ENCODE data around the gene IPCEF1.
"Not testable (repeated sequence)": the region's sequence is repeated elsewhere in the genome, so short reads cannot be mapped to it uniquely, and the experiment has no call there.

The IPCEF1 gene

DNA sequence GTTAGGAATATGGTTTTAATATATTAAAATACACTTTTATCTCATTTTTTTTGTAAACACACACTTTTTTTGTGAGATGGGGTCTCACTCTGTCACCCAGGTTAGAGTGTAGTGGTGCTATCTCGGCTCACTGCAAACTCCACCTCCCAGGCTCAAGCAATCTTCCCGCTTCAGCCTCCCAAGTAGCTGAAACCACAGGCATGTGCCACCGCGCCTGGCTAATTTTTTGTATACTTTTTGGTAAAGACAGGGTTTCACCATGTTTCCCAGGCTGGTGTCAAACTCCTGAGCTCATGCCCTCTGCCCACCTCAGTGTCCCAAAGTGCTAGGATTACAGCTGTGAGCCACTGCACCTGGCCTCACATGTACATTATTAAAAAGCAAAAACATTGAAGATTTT, 10.8 kb downstream of the IPCEF1 start:
- in situ Hi-C loops (cut with MboI; ENCODE audit: low pct_unique_long_range_greater_than_20kb, low sequenced_read_pairs) = no loop called here
- no peak for DNase-seq

DNA sequence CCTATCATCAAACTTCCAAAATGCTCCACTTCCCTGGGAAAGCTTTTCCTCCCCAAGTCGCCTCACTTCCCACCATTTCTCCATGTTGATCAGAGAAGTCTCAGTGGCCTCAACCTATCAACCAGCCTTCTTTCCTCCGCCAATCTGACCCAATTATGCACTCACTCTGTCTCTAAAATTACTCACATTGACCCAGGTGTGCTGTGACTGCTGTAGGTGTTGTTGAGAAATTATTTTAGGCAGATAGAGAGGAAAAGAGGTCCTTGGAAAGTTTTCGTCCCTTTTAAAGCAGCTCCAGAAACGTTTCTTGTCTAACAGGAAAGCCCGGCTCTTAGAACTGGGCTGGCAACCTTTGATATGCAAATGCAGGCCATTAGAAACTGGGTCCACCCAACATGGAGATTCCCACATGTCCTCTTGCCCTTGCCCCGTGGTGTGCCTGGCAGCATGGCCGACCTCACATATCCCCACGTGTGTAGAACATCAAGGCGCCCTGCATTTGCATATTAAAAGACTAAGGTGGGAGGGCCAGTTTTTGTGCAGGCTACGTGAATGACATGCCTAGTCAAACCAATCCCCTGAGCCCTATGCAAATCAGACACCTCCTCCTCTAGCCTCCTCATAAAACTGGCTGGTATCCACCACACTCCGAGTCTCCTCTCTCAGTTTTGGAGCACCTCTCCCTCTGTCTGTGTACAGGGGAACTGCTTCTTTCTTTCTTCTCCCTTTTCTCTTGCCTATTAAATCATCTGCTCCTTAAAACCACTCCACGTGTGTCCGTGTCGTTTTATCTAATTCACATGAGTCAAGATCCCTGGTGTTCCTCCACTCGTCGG, 12.9 kb downstream of the IPCEF1 start:
- in situ Hi-C loops (cut with MboI; ENCODE audit: low pct_unique_long_range_greater_than_20kb, low sequenced_read_pairs) = no loop called here
- DNase-seq = no peak

DNA sequence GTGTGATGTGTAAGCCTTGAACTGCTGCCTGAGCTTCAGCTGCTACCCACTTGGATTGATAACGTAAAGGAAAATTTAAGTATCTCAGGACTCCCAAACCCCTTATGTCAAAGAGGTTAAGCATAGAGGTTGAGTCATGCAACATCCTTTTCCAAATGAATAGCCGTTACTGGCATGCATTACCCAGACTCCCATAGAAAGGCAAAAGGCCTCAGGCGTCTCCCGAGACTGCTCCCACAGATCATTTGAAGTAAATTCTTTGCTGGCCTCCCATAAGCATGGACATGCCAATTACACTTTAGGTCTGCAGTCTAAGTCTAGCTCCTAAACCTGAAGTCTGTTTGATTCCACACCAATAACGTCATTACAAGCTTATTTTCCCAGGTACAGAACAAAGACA, 14.7 kb downstream of the IPCEF1 start:
- in situ Hi-C loops (cut with MboI; ENCODE audit: low pct_unique_long_range_greater_than_20kb, low sequenced_read_pairs) = no loop called here
- no peak for DNase-seq

DNA sequence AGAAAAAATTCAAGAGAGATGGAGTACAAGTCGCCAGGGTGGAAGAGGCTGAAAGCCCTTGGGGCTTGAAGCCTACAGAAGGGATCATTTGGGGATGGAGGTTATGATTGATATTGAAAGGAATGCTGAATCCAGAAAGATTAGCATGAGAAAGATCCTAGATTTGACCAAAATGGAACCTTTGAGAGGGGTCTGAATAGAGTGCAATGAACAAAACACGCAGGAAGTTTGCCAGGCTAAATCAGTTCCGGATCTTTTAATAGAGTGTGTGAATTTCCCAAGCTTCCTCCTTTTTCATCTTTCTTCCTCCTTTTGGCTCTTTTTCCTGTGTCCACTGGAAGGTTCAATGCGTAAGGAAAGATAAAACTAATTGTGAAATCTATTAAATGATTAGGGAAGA, 15.3 kb downstream of the IPCEF1 start:
- DNase-seq = no peak
- in situ Hi-C loops (cut with MboI; ENCODE audit: low pct_unique_long_range_greater_than_20kb, low sequenced_read_pairs) = no loop called here

DNA sequence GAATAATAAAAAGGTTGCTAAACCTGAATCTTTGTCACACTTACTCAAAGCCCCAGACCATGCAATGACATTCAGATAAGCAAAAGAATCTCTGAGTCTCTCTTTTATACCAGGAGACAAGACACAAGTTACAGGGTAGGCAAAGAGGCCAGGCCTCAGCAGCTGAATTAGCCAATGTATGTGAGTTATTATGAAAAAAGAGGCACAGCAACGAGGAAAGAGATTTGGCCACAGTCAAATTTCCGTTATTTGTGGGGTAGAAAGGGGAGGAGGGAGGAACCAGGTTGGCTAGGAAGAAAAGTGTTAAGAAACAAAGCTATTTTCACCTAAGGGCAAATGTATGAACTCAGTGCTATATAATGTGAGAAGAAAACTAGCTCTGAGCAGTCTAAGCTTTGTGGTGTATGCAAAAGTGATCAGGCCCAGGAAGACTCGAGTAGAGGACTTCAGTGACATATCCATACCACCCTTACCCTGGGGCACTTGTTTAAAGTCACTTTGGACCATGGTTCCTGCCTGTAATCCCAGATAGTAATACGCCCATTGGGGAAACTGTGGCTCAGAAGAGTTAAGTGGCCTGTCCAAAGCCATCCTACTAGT, 19.1 kb downstream of the IPCEF1 start:
- in situ Hi-C loops (cut with MboI; ENCODE audit: low pct_unique_long_range_greater_than_20kb, low sequenced_read_pairs) = no loop called here

DNA sequence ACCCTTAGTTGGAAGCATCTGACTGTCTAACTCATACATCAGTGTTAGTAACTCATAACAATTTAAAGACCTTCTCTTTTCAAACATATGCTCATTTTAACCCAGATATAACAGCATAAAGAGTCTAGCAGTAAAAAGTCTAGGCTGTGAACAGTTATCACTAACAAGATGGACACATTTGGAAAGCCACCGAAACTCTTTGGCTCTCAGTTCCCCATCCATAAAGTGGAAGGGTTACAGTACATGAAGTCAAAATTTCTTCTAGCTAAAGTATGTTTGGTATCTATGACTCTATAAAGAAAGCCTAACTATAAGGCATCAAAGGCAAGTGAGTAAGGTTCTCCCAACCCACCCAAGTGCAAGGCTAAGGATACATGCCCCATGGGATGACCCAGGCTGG, 22.5 kb downstream of the IPCEF1 start:
- DNase-seq; in situ Hi-C loops (cut with MboI; ENCODE audit: low pct_unique_long_range_greater_than_20kb, low sequenced_read_pairs): not testable (repeated sequence)

More for the DNA sequence above, 19.1 kb downstream of the IPCEF1 start:
- DNase-seq = no peak

DNA sequence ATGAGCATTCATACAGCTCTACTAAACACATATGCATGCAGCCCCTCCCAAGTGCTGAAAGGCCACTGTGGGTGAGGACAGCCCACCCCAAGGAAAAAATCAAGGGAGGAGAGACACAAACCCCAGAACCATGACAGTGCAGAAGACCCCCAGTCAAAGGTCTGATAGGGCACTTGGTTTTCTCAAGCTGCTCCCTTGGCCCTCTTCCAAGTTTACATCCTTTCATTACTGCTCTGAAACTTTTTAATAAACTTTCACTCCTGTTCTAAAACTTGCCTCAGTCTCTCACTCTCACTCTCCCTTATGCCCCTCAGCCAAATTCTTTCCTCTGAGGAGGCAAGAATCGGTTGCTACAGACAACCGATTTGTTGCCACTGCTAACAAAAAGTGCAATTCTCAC, 24.9 kb downstream of the IPCEF1 start:
- no peak for DNase-seq
- in situ Hi-C loops (cut with MboI; ENCODE audit: low pct_unique_long_range_greater_than_20kb, low sequenced_read_pairs) = no loop called here

DNA sequence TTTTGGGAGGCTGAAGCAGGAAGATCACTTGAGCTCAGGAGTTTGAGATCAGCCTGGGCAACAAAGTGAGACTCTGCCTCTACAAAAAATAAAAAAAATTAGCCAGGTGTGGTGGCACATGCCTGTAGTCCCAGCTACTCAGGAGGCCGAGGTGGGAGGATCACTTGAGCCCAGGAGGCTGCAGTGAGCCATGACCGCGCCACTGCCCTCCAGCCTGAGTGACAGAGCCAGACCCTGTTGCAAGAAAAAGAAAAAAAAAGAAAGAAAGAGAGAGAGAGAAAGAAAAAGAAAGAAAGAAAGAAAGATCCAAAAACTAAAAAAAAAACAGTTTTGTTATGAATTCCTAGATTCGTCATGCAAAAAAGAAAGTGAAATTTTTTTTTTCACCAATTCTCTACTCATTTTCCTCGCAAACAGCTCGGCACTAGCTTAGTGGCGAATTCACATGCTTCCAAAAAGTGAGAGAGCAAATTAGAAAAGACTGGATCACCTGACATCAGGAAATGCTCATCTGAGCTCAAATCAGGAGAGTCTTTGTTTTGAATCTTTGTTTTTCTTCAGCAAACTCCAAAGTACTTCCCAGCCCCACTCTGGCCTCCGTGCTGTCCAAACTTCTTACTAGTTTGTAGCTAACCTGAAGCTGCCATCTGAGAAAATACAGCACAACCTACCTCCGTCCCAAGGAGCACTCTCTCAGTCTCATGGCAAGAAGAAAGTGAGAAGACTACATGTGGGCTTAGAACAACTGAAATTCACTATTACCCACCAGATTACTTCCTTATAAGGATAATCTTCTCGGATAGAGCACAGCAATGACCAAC, 27.0 kb downstream of the IPCEF1 start:
- DNase-seq = no peak
- in situ Hi-C loops (cut with MboI; ENCODE audit: low pct_unique_long_range_greater_than_20kb, low sequenced_read_pairs) = no loop called here

DNA sequence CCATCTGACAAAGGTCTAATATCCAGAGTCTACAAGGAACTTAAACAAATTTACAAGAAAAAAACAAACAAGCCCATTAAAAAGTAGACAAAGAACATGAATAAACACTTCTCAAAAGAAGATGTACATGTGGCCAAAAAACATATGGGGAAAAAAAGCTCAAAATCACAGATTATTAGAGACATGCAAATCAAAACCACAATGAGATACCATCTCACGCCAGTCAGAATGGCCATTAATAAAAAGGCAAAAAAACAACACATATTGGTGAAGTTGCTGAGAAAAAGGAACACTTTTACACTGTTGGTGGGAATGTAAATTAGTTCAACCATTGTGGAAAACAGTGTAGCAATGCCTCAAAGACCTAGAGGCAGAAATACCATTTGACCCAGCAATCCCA, 29.3 kb downstream of the IPCEF1 start:
- in situ Hi-C loops (cut with MboI; ENCODE audit: low pct_unique_long_range_greater_than_20kb, low sequenced_read_pairs); DNase-seq: not testable (repeated sequence)

DNA sequence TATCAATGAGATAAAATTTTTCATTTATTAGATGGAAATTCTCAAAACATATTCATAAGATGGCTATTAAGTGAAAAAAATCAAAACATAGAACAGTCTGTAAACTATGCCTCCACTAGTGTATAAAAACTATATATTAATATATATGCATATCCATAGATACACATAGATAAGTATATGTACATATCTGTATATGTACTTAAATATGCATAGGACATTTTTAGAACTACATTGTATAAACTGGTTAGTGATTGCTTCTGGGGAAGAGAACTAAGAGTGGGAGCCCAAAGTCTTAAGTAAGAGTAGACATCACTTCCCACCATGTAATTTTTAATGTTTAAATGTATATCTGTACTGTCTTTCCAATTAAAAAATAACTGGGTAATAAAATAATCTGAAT, 31.5 kb downstream of the IPCEF1 start:
- DNase-seq = no peak
- in situ Hi-C loops (cut with MboI; ENCODE audit: low pct_unique_long_range_greater_than_20kb, low sequenced_read_pairs) = no loop called here

DNA sequence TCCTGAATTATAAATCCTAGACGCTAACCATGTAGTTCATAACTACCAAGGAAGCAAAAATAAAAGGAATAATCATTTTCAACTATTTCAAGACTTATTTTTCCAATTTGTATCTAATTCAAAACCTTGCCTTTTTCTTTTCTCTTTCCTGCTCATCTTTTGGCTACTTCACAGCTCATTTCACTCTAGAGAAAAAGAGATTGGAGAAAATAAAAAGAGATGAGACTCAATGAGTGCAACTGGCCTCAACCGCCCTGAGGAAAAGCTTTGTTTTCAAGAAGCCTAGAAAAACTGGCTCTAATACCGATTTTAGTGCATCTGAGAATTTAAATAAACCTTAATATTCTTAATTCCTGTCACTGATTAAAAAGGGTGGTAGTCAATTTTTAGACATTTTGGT, 36.4 kb downstream of the IPCEF1 start:
- in situ Hi-C loops (cut with MboI; ENCODE audit: low pct_unique_long_range_greater_than_20kb, low sequenced_read_pairs) = no loop called here
- DNase-seq = no peak

DNA sequence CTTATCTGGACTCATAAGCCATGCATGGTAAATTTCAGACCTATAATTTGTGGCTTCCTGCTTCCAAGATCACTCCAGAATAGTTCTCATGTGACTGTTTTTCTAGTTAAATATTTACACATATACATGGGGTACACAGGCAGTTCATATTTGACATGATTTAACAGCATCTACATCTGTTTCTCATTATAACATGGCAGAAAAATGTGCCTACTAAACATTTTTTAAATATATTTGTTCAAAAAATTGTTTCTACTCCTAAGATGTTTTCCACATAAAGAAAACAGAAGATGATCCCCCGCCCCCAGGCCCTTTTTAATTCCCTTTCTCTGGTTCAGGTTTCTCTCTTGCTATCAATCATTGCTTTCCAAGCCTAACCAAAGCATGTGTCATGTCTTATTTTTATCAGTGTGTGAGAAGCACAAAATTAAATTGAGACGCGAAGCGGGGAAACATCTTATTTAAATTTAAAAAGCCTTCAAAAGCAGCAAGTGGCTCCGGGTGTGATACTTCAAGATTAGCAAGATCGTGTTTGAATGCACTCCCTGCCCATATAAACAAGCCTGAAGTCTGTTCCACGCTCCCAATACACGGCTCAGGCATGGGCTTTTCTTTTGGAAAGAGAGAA, 37.3 kb downstream of the IPCEF1 start:
- in situ Hi-C loops (cut with MboI; ENCODE audit: low pct_unique_long_range_greater_than_20kb, low sequenced_read_pairs) = no loop called here
- no peak for DNase-seq

DNA sequence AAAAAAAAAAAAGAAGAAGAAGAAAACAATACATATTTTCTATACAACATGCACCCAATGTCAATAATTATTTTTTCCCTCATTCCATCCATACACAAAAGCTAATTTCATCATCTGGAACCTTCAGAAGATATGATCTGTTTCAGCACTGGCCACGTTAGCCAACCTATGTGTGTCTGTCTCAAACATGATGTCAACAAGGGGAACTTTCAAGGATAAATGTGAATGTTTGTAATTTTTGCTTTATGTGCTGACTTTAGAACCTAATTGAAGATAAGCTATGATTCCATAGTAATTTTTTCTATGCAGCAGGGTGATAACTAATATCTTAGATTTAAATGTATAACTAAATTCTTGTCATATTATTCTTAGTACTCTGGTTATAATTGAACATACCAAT, 37.9 kb downstream of the IPCEF1 start:
- DNase-seq = no peak
- in situ Hi-C loops (cut with MboI; ENCODE audit: low pct_unique_long_range_greater_than_20kb, low sequenced_read_pairs) = no loop called here

DNA sequence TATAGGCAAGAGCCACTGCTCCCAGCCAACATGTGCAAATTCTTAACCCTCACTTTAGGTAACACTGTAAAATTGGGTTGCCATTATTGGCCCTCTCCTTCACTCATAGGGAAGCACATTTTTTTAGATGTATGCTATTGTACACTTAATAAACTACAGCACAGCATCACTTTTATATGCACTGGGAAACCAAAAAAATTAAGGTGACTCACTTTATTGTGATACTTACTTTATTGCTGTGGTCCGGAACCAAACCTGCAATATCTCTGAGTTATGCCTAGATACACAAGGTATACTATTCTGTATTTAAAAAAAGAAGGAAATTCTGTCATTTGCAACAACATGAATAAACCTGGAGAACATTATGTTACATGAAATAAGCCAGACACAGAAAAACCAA, 40.5 kb downstream of the IPCEF1 start:
- in situ Hi-C loops (cut with MboI; ENCODE audit: low pct_unique_long_range_greater_than_20kb, low sequenced_read_pairs) = no loop called here
- no peak for DNase-seq

DNA sequence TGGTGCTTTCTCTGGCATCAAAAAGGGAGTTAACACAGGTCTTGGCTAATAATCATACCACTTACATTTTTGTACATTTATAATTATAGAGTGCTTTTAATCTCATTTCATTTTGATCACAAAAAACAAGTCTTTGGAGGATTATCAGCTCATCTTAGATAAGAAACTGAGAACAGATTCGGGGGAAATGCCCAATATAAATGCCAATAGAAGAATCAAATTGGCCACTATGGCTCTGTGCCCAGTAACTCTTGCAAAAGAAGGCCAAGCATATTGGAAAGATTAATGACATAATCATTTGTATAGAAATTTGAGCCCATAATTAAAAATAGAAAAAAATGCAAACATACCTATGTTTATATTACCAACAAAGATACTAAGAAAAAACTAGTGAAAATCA, 42.5 kb downstream of the IPCEF1 start:
- no peak for DNase-seq
- in situ Hi-C loops (cut with MboI; ENCODE audit: low pct_unique_long_range_greater_than_20kb, low sequenced_read_pairs) = no loop called here

DNA sequence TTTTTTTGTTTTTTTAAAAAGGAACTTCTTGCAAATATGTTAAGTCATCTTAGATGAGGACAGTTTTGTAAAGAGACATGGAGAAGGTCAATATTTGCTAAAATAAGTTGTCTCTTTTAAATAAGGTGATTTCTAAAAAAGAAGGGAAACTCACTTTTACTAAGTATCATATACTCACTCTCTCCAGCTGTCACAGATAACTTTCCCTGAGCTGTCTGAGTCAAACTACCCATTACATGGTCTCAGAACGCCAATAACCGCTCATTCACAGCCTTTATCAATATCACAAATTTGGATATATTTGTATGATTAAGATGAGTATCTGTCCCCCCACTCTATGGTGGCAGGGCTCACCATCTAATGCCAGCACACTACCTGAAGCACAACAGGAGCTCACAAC, 47.6 kb downstream of the IPCEF1 start:
- in situ Hi-C loops (cut with MboI; ENCODE audit: low pct_unique_long_range_greater_than_20kb, low sequenced_read_pairs) = no loop called here
- DNase-seq = no peak

DNA sequence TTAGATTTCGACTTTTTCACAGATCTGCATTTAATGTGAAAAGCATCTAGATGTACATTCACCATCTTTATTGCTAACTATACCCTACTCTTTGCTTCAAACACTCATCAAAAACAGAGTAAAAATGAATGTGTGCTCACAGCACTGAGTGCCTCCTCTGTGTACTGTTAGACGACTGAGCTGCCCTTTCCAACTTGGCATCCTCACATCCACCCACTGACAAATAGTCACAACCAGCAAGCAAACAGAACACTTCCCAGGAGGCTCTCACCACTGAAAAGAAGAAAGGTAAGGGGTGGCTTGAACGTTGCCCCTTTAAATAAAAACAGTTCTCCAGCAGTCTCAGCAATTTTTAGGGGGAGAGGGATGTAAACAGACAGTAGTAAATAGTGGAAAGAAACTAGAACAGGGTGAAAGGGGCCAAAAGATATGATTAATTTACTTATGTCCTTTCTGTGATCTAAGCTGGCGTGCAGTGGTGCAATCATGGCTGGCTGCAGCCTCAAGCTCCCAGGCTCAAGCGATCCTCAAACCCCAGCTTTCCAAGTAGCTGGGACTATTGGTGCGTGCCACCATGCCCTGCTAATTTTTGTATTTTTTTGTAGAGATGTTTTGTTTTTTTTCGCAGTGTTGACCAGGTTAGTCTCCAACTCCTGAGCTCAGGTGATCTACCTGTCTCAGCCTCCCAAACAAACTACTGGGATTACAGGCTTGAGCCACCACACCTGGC, 48.7 kb downstream of the IPCEF1 start:
- no peak for DNase-seq
- in situ Hi-C loops (cut with MboI; ENCODE audit: low pct_unique_long_range_greater_than_20kb, low sequenced_read_pairs) = no loop called here

DNA sequence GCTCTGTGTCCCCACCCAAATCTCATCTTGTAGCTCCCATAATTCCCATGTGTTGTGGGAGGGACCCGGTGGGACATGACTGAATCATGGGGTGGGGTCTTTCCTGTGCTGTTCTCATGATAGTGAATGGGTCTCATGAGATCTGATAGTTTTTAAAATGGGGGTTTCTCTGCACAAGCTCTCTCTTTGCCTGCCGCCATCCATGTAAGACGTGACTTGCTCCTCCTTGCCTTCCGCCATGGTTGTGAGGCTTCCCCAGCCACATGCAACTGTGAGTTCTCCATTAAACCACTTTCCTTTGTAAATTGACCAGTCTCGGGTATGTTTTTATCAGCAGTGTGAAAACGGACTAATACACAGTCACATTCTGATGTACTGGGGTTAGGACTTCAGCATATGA, 49.5 kb downstream of the IPCEF1 start:
- DNase-seq; in situ Hi-C loops (cut with MboI; ENCODE audit: low pct_unique_long_range_greater_than_20kb, low sequenced_read_pairs): not testable (repeated sequence)

DNA sequence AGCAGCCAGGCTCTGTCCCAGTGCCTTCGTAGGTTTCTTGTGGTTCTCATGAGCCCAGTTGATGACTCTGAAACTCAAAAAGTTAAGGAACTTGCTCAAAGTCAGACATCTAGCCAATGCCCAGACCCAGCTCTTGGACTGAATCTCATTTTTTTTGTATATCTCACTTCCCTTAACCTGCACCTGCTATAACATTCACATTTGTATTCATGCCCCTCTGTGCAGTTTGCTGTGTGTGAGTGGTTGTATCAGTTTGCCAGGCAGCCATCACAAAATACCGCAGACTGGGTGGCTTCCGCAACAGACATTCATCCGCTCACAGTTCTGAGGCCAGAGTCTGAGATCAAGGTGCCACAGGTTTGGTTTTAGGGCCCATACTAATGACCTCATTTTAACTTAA, 49.9 kb downstream of the IPCEF1 start:
- in situ Hi-C loops (cut with MboI; ENCODE audit: low pct_unique_long_range_greater_than_20kb, low sequenced_read_pairs) = no loop called here
- DNase-seq = no peak

Data from KBM-7 (cell line).